ENCODE results near the gene NEURL1. TPM values are rescaled to one million over a fixed set of nuclear protein-coding genes. Genes with fewer than 3 reads are reported as not detected.

The NEURL1 gene
- total and polyA plus RNA-seq, 10 of the 15 experiments (the other 5 are each of a cell fraction or from before 2014, with no cell fraction given) = 0.02 to 0.05 (median 0.05) TPM; not detected in 6

DNA sequence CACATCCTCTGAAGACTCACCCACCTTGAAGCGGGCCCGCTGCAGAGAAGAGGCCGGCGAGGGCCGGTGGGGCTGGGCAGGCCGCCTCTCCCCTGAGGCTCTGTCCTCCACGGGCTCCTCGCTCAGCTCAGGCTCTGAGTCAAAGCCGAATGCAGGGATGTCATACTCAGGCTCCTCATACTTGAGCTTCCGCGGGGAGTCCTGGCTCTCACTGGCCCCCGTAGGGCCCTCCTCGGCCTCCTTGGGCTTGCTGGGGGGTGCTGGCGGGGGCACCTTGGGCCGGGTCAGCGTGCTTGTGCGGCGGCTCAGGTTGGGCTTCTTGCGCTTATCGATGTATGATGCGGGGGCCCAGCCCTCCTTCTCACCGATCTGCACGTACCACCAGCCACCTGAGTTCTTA lies 109.9 kb downstream of the NEURL1 start:
- ChIA-PET POLR2A (no interaction called here), CTCF (interaction anchor here (0.9 kb wide), 1 partner anchor 83 kb away, joined by 6 read pairs; no protein-coding TSS in a partner anchor), RAD21 (ENCODE audit: unreplicated experiment) (no interaction called here), SMC1A (ENCODE audit: uncharacterized antibody, unreplicated experiment) (no interaction called here)
- Histone ChIP-seq H3K27ac (ENCODE audit: control insufficient read depth, insufficient read depth) (no peak overlapping the region), H3K9me3 (replicated peaks; ENCODE audit: control insufficient read depth, insufficient read depth, low read length) (no peaks in the 10 kb centered on the region), H2AFZ (ENCODE audit: control insufficient read depth, low read depth, low read length) (no peak overlapping the region), H3K4me3 (no peak overlapping the region), H3K27me3 (replicated peaks in 1 of 2; ENCODE audit: control insufficient read depth in 2 of 2, insufficient read depth in 2 of 2, low read length in 1 of 2) (no peaks in the 10 kb centered on the region), H3K79me2 (ENCODE audit: control insufficient read depth, insufficient read depth, low read length) (no peaks in the 10 kb centered on the region), H3K9ac (ENCODE audit: control insufficient read depth, insufficient read depth, low read length) (no peak overlapping the region), H3K36me3 (ENCODE audit: control insufficient read depth in 2 of 2, insufficient read depth in 2 of 2, low read length in 1 of 2) (peaks cover 5 to 8% of the 10 kb centered on the region in 2 experiments; a peak in 3 of 4 replicates), H3K4me2 (ENCODE audit: control insufficient read depth, insufficient read depth) (no peak overlapping the region), H4K20me1 (ENCODE audit: control insufficient read depth, insufficient read depth) (no peaks in the 10 kb centered on the region), H3K4me1 (ENCODE audit: control insufficient read depth, insufficient read depth, low read length) (no peaks in the 10 kb centered on the region)
- no peak for FAIRE-seq
- TF ChIP-seq SIN3A (IDR thresholded peaks at IDR 0.05; ENCODE audit: low read depth, low read length) = no peak
- no peak for TF ChIP-seq ESRRA (IDR thresholded peaks at IDR 0.05; ENCODE audit: low read length)
- TF ChIP-seq YY1 (IDR thresholded peaks at IDR 0.05; ENCODE audit: low read depth, low read length) = no peak
- TF ChIP-seq, protein P1, sequence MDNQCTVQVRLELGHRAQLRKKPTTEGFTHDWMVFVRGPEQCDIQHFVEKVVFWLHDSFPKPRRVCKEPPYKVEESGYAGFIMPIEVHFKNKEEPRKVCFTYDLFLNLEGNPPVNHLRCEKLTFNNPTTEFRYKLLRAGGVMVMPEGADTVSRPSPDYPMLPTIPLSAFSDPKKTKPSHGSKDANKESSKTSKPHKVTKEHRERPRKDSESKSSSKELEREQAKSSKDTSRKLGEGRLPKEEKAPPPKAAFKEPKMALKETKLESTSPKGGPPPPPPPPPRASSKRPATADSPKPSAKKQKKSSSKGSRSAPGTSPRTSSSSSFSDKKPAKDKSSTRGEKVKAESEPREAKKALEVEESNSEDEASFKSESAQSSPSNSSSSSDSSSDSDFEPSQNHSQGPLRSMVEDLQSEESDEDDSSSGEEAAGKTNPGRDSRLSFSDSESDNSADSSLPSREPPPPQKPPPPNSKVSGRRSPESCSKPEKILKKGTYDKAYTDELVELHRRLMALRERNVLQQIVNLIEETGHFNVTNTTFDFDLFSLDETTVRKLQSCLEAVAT (IDR thresholded peaks at IDR 0.05) = no peak
- no peak for TF ChIP-seq POLR2AphosphoS5 (IDR thresholded peaks at IDR 0.05; ENCODE audit: low read length)
- TF ChIP-seq MEF2B (IDR thresholded peaks at IDR 0.05; ENCODE audit: partially characterized antibody, poor library complexity, severe bottlenecking) = no peak
- no peak for TF ChIP-seq GABPA (IDR thresholded peaks at IDR 0.05; ENCODE audit: low read depth)
- TF ChIP-seq, protein P2, sequence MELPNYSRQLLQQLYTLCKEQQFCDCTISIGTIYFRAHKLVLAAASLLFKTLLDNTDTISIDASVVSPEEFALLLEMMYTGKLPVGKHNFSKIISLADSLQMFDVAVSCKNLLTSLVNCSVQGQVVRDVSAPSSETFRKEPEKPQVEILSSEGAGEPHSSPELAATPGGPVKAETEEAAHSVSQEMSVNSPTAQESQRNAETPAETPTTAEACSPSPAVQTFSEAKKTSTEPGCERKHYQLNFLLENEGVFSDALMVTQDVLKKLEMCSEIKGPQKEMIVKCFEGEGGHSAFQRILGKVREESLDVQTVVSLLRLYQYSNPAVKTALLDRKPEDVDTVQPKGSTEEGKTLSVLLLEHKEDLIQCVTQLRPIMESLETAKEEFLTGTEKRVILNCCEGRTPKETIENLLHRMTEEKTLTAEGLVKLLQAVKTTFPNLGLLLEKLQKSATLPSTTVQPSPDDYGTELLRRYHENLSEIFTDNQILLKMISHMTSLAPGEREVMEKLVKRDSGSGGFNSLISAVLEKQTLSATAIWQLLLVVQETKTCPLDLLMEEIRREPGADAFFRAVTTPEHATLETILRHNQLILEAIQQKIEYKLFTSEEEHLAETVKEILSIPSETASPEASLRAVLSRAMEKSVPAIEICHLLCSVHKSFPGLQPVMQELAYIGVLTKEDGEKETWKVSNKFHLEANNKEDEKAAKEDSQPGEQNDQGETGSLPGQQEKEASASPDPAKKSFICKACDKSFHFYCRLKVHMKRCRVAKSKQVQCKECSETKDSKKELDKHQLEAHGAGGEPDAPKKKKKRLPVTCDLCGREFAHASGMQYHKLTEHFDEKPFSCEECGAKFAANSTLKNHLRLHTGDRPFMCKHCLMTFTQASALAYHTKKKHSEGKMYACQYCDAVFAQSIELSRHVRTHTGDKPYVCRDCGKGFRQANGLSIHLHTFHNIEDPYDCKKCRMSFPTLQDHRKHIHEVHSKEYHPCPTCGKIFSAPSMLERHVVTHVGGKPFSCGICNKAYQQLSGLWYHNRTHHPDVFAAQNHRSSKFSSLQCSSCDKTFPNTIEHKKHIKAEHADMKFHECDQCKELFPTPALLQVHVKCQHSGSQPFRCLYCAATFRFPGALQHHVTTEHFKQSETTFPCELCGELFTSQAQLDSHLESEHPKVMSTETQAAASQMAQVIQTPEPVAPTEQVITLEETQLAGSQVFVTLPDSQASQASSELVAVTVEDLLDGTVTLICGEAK (IDR thresholded peaks at IDR 0.05; ENCODE audit: borderline replicate concordance) = no peak
- no peak for TF ChIP-seq RAD51 (IDR thresholded peaks at IDR 0.05)
- TF ChIP-seq NR2F1 (conservative IDR thresholded peaks at IDR 0.05) = no peak
- TF ChIP-seq DPF2 (IDR thresholded peaks at IDR 0.05) = no peak
- TF ChIP-seq MEF2A (IDR thresholded peaks at IDR 0.05; ENCODE audit: insufficient read depth, low read depth, low read length) = no peak
- no peak for TF ChIP-seq KLF5 (IDR thresholded peaks at IDR 0.05; ENCODE audit: partially characterized antibody)
- ATAC-seq = no peak
- no peak for DNase-seq (ENCODE audit: low read depth, low spot score)
- intact Hi-C loops (cut with micrococcal nuclease; ENCODE audit: unreplicated experiment) = no loop called here
- BruUV-seq (replicated peaks) = no TSS peak
- 89% methylated on average over 23 of the region's 23 CpGs for WGBS (ENCODE audit: insufficient coverage, insufficient replicate concordance, low lambda C conversion rate, missing lambda C conversion rate)
- in situ Hi-C loops (cut with MboI) = loop anchor here (10.0 kb wide), 1 partner anchor 81 kb away; no protein-coding TSS in a partner anchor

All from GM12878 (cell line).